GM12874 (cell line): ENCODE data around the gene GAS2.

Source experiments
- CTCF ChIP-seq: IDR thresholded peaks from 2 replicates; pipeline ENCODE4 v1.5.1; 2011; ENCODE audit warnings: low read depth, mild to moderate bottlenecking, control low read depth, low read length, moderate library complexity; ENCODE audit not compliant: insufficient read depth

The GAS2 gene

GRCh38 chr11:22666688-22667439 is 453 bp downstream of the GAS2 start:
- 0 out of 2 replicates have a peak, but pooled peaks have one; percentile 12 for TF ChIP-seq CTCF

- no peak for TF ChIP-seq CTCF
Measured at GRCh38 chr11:22668005-22668796, 1.8 kb downstream of the GAS2 start.

GRCh38 chr11:22669368-22669767 is 3.0 kb downstream of the GAS2 start:
- TF ChIP-seq CTCF, result no peak

- TF ChIP-seq CTCF, result peak; percentile 31; the same call in 1 of the 2 replicates
Measured at GRCh38 chr11:22670830-22671229, 4.4 kb downstream of the GAS2 start.

- TF ChIP-seq CTCF, result no peak
Measured at GRCh38 chr11:22671751-22672150, 5.3 kb downstream of the GAS2 start.

GRCh38 chr11:22674470-22675439 is 8.3 kb downstream of the GAS2 start:
- TF ChIP-seq CTCF, result no peak
